GM12891 (cell line): ENCODE data around the gene LIX1L.

Experiments used
- POLR2A ChIP-seq: IDR thresholded peaks from 2 replicates; pipeline ENCODE4 v1.6.1; 2011; ENCODE audit warnings: low read depth, low read length, control low read depth
- POLR2AphosphoS5 ChIP-seq: IDR thresholded peaks from 2 replicates; pipeline ENCODE4 v1.6.1; 2011; ENCODE audit warnings: low read depth, low read length, control low read depth
- SPI1 ChIP-seq: IDR thresholded peaks from 2 replicates; pipeline ENCODE4 v1.6.1; 2011; ENCODE audit warnings: low read depth, low read length, control low read depth
- TAF1 ChIP-seq: IDR thresholded peaks from 2 replicates; pipeline ENCODE4 v1.6.1; 2011; ENCODE audit warnings: low read depth, low read length, control low read depth

DNA sequence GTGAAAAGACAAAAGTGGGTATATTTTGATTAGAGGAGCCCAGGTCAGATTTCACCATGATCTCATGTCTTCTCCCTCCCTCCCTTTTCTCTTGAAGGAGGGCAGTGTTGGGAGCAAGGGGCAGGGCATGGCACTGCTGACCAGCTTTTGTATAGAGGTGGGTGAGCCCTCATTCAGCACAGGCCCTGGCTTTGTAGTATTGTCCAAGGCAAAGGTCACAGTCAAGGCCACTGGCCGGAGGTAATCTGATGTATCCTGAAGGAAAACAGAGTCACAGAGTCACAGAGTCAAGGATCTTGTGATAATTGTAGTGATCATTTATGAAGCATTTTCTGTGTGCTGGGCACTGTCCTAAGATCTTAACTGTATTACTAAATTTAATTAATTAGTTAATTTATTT is 59.8 kb downstream of the LIX1L start:
- TF ChIP-seq POLR2A (no peak), TAF1 (no peak), POLR2AphosphoS5 (no peak), SPI1 (no peak)
